H9 (cell line): Measurements from ENCODE around the gene THRAP3. TPM values are rescaled to one million over a fixed set of nuclear protein-coding genes. Genes with fewer than 3 reads are reported as not detected.

Source experiments
- DNase-seq: peaks from one replicate; pipeline ENCODE4 v3.0.0-alpha.2; 2017
- H2AFZ ChIP-seq: one replicate; pipeline ENCODE4 v1.6.1; 2013; ENCODE audit warnings: mild to moderate bottlenecking, low read length, control low read depth, moderate library complexity
- H2AK5ac ChIP-seq: 2 replicates; pipeline ENCODE4 v1.6.1; 2013; ENCODE audit warnings: low read length, control low read depth, mixed read lengths; ENCODE audit not compliant: insufficient read length
- H2BK120ac ChIP-seq: one replicate; pipeline ENCODE4 v1.6.1; 2013; ENCODE audit warnings: low read depth, mild to moderate bottlenecking, low read length, control low read depth, inconsistent platforms; ENCODE audit not compliant: poor library complexity, severe bottlenecking
- H2BK12ac ChIP-seq: 2 replicates; pipeline ENCODE4 v1.6.1; 2013; ENCODE audit warnings: low read length, control low read depth, mixed read lengths, low read depth; ENCODE audit not compliant: insufficient read length
- H2BK15ac ChIP-seq: 2 replicates; pipeline ENCODE4 v1.6.1; 2013; ENCODE audit warnings: low read depth, low read length, control low read depth
- H2BK20ac ChIP-seq: one replicate; pipeline ENCODE4 v1.6.1; 2013; ENCODE audit warnings: low read depth, mild to moderate bottlenecking, low read length, control low read depth, inconsistent platforms; ENCODE audit not compliant: poor library complexity, severe bottlenecking
- H2BK5ac ChIP-seq: 2 replicates; pipeline ENCODE4 v1.6.1; 2013; ENCODE audit warnings: low read length, control low read depth, mixed read lengths; ENCODE audit not compliant: insufficient read length
- H3K14ac ChIP-seq: 2 replicates; pipeline ENCODE4 v1.6.1; 2013; ENCODE audit warnings: low read length, control low read depth; ENCODE audit not compliant: insufficient read depth
- H3K18ac ChIP-seq: 2 replicates; pipeline ENCODE4 v1.6.1; 2013; ENCODE audit warnings: low read depth, mild to moderate bottlenecking, mixed read lengths, low read length, control low read depth; ENCODE audit not compliant: insufficient read length
- H3K23ac ChIP-seq: 2 replicates; pipeline ENCODE4 v1.6.1; 2013; ENCODE audit warnings: low read length, control low read depth, mixed read lengths, low read depth; ENCODE audit not compliant: insufficient read length
- H3K23me2 ChIP-seq: 2 replicates; pipeline ENCODE4 v1.6.1; 2013; ENCODE audit warnings: low read depth, mild to moderate bottlenecking, mixed read lengths, low read length, control low read depth; ENCODE audit not compliant: insufficient read length, poor library complexity, severe bottlenecking
- H3K27ac ChIP-seq: 2 replicates; pipeline ENCODE4 v1.5.1; 2013; ENCODE audit warnings: low read length, control low read depth, mixed read lengths, low read depth; ENCODE audit not compliant: insufficient read length
- H3K27me3 ChIP-seq: 2 replicates; pipeline ENCODE4 v1.6.1; 2013; ENCODE audit warnings: low read length, control low read depth, inconsistent platforms; ENCODE audit not compliant: insufficient read depth
- H3K4ac ChIP-seq: 2 replicates; pipeline ENCODE4 v1.6.1; 2013; ENCODE audit warnings: low read depth, mild to moderate bottlenecking, control low read depth, inconsistent platforms, low read length, moderate library complexity
- H3K4me1 ChIP-seq: 2 replicates; pipeline ENCODE4 v1.6.1; 2013; ENCODE audit warnings: low read length, control low read depth, inconsistent platforms; ENCODE audit not compliant: insufficient read depth
- H3K4me2 ChIP-seq: 2 replicates; pipeline ENCODE4 v1.6.1; 2013; ENCODE audit warnings: low read length, control low read depth, mixed read lengths; ENCODE audit not compliant: insufficient read length, insufficient read depth
- H3K56ac ChIP-seq: 2 replicates; pipeline ENCODE4 v1.6.1; 2013; ENCODE audit warnings: low read depth, mild to moderate bottlenecking, mixed read lengths, low read length, control low read depth; ENCODE audit not compliant: insufficient read length
- H3K79me1 ChIP-seq: 2 replicates; pipeline ENCODE4 v1.6.1; 2013; ENCODE audit warnings: low read depth, mild to moderate bottlenecking, moderate library complexity, low read length, control low read depth, inconsistent platforms; ENCODE audit not compliant: insufficient read depth, poor library complexity, severe bottlenecking
- H3K79me2 ChIP-seq: 2 replicates; pipeline ENCODE4 v1.6.1; 2013; ENCODE audit warnings: low read length, control low read depth, inconsistent platforms; ENCODE audit not compliant: insufficient read depth
- H3K9ac ChIP-seq: 2 replicates; pipeline ENCODE4 v1.6.1; 2013; ENCODE audit warnings: low read length, control low read depth, mixed read lengths; ENCODE audit not compliant: insufficient read length; ENCODE audit errors: extremely low read depth
- H3K9me3 ChIP-seq: one replicate; pipeline ENCODE4 v1.6.1; 2013; ENCODE audit warnings: low read depth, low read length, inconsistent platforms; ENCODE audit not compliant: control insufficient read depth
- H3T11ph ChIP-seq: one replicate; pipeline ENCODE4 v1.6.1; 2013; ENCODE audit warnings: mild to moderate bottlenecking, low read length, control low read depth, inconsistent platforms
- H4K20me1 ChIP-seq: one replicate; pipeline ENCODE4 v1.6.1; 2013; ENCODE audit not compliant: control insufficient read depth, insufficient read length, insufficient read depth
- H4K5ac ChIP-seq: 2 replicates; pipeline ENCODE4 v1.6.1; 2013; ENCODE audit warnings: low read depth, mild to moderate bottlenecking, mixed read lengths, low read length, control low read depth; ENCODE audit not compliant: insufficient read length
- H4K8ac ChIP-seq: replicated peaks from 2 replicates; pipeline ENCODE4 v1.6.1; 2013; ENCODE audit warnings: low read length, control low read depth, mixed read lengths, low read depth; ENCODE audit not compliant: insufficient read length
- H4K91ac ChIP-seq: 2 replicates; pipeline ENCODE4 v1.6.1; 2013; ENCODE audit warnings: low read depth, mild to moderate bottlenecking, moderate library complexity, mixed read lengths, low read length, control low read depth; ENCODE audit not compliant: insufficient read length
- H3K27ac Mint-ChIP-seq, 3 experiments: 2 replicates in 2 of 3; 3 replicates in 1 of 3; pipeline ENCODE4 v1.8.0; 2020 to 2021; ENCODE audit warnings: mixed read lengths in 3 of 3, mild to moderate bottlenecking in 1 of 3, moderate library complexity in 1 of 3
- H3K27me3 Mint-ChIP-seq: 2 replicates; pipeline ENCODE4 v1.8.0; 2021; ENCODE audit warnings: low read depth, mild to moderate bottlenecking, moderate library complexity, mixed read lengths
- H3K36me3 Mint-ChIP-seq, 3 experiments: 2 replicates in 2 of 3; 3 replicates in 1 of 3; pipeline ENCODE4 v1.8.0; 2020 to 2021; ENCODE audit warnings: low read depth in 3 of 3, mixed read lengths in 3 of 3; ENCODE audit not compliant: insufficient read depth in 1 of 3
- H3K4me1 Mint-ChIP-seq, 2 experiments: 2 replicates each; pipeline ENCODE4 v1.8.0; 2020; ENCODE audit warnings: mixed read lengths in 2 of 2
- H3K4me3 Mint-ChIP-seq, 2 experiments: 2 replicates in 1 of 2; 3 replicates in 1 of 2; pipeline ENCODE4 v1.8.0; 2020 to 2021; ENCODE audit warnings: mild to moderate bottlenecking in 2 of 2, mixed read lengths in 2 of 2, moderate library complexity in 1 of 2
- H3K9me3 Mint-ChIP-seq, 2 experiments: 2 replicates in 1 of 2; 3 replicates in 1 of 2; pipeline ENCODE4 v1.8.0; 2020; ENCODE audit warnings: mild to moderate bottlenecking in 2 of 2, mixed read lengths in 2 of 2, moderate library complexity in 1 of 2
- WGBS: extraction: QIAGEN DNeasy Blood & Tissue Kit; methylation state at CpG from one replicate; pipeline ENCODE4 v1.1.7; 2013; ENCODE audit warnings: missing lambda C conversion rate, low lambda C conversion rate, mixed read lengths; ENCODE audit not compliant: insufficient read length; ENCODE audit errors: extremely low coverage; 5-methylcytosine and 5-hydroxymethylcytosine counted together
- total RNA-seq: library from RNA; stranded (reverse); gene quantifications from 2 replicates; pipeline ENCODE4 v1.2.1, GENCODE V29; 2021
- TF ChIP-seq, protein P1 (sequence below): fragments of 200-600 bp; sonication (generic); conservative IDR thresholded peaks from 3 replicates; pipeline ENCODE4 v1.8.0; 2021; ENCODE audit warnings: antibody characterized with exemption, mild to moderate bottlenecking

The THRAP3 gene
- total RNA-seq, 1 experiment from 2014 or later = 186 TPM

DNA sequence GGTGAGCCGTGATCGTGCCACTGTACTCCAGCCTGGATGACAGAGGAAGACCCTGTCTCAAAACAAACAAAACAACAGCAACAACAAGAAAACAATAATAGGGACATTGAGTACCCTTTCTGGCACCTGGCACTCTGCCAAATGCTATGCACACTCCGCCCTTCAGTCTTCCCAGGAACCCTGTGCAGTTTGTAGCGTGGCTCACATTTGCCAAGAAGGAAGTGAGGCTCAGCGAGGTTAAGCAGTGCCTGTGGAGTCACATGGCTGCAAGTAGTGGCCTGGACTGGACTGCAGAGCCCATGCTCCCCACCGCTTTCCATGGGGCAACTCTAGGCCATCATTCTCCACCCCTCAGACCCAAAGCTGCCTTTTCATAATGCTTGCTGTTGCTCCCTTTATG is 104.5 kb downstream of the THRAP3 start:
- Histone ChIP-seq H2BK20ac (no peak overlapping the region), H3K27me3 (no peaks in the 10 kb centered on the region), H3K56ac (no peak overlapping the region), H3T11ph (no peak overlapping the region), H4K8ac (no peak overlapping the region), H3K79me2 (no peaks in the 10 kb centered on the region), H3K14ac (no peak overlapping the region), H4K5ac (no peak overlapping the region), H4K20me1 (peaks cover 5% of the 10 kb centered on the region), H3K4ac (no peak overlapping the region), H3K23me2 (peaks cover 9% of the 10 kb centered on the region), H2BK12ac (no peak overlapping the region), H3K9ac (no peak overlapping the region), H2BK120ac (no peak overlapping the region), H3K4me2 (no peak overlapping the region), H3K27ac (no peak overlapping the region), H4K91ac (no peak overlapping the region), H3K4me1 (no peaks in the 10 kb centered on the region), H3K23ac (no peak overlapping the region), H2AFZ (no peak overlapping the region), H3K9me3 (no peaks in the 10 kb centered on the region), H2BK5ac (no peak overlapping the region), H3K18ac (no peak overlapping the region), H2AK5ac (no peak overlapping the region), H2BK15ac (no peak overlapping the region), H3K79me1 (no peaks in the 10 kb centered on the region)
- no CpG with 5 or more reads among the region's 6 CpGs for WGBS
- peaks cover 0 to 2% (median 0%) of the 10 kb centered on the region in 3 experiments; a peak in 1 of 7 replicates for H3K36me3 Mint-ChIP-seq
- H3K27ac Mint-ChIP-seq = no peak overlapping the region
- DNase-seq = no peak
- H3K4me1 Mint-ChIP-seq = peaks cover 15 to 16% of the 10 kb centered on the region in 2 experiments
- TF ChIP-seq, protein P1, sequence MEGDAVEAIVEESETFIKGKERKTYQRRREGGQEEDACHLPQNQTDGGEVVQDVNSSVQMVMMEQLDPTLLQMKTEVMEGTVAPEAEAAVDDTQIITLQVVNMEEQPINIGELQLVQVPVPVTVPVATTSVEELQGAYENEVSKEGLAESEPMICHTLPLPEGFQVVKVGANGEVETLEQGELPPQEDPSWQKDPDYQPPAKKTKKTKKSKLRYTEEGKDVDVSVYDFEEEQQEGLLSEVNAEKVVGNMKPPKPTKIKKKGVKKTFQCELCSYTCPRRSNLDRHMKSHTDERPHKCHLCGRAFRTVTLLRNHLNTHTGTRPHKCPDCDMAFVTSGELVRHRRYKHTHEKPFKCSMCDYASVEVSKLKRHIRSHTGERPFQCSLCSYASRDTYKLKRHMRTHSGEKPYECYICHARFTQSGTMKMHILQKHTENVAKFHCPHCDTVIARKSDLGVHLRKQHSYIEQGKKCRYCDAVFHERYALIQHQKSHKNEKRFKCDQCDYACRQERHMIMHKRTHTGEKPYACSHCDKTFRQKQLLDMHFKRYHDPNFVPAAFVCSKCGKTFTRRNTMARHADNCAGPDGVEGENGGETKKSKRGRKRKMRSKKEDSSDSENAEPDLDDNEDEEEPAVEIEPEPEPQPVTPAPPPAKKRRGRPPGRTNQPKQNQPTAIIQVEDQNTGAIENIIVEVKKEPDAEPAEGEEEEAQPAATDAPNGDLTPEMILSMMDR = no peak
- no peak overlapping the region for H3K4me3 Mint-ChIP-seq
- peaks cover 42% of the 10 kb centered on the region for H3K27me3 Mint-ChIP-seq
- H3K9me3 Mint-ChIP-seq = no peaks in the 10 kb centered on the region; a peak in 1 of 5 replicates
